ENCODE data around the gene FMO1.

The FMO1 gene

DNA sequence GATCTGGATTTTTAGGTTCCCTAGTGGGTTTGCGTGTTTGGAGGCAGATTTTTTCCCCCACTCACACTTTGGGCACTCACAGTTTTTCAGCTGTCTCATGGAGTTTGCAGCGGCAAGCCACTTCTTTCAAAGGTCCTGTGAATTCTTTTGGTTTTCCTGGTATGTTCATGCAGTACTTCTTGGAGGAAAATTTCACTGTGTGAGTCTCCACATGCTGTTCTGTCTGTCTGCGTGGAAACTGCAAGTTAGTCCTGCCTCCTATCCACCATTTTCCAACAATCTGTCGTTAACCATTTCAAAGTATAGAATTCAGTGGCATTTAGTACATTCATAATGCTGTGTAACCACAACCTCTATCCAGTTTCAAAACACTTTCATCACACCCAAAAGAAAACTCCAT, 793 bp upstream of the FMO1 start:
- H3K4me1 ChIP-seq (ENCODE audit: insufficient read depth, poor library complexity, severe bottlenecking), result no peaks in the 10 kb centered on the region
- H3K27ac ChIP-seq (ENCODE audit: poor library complexity, severe bottlenecking), result no peak overlapping the region
- H3K36me3 ChIP-seq (ENCODE audit: low read depth), result no peaks in the 10 kb centered on the region
- no peak overlapping the region for H3K4me3 ChIP-seq (ENCODE audit: severe bottlenecking)
- TF ChIP-seq, protein P1, sequence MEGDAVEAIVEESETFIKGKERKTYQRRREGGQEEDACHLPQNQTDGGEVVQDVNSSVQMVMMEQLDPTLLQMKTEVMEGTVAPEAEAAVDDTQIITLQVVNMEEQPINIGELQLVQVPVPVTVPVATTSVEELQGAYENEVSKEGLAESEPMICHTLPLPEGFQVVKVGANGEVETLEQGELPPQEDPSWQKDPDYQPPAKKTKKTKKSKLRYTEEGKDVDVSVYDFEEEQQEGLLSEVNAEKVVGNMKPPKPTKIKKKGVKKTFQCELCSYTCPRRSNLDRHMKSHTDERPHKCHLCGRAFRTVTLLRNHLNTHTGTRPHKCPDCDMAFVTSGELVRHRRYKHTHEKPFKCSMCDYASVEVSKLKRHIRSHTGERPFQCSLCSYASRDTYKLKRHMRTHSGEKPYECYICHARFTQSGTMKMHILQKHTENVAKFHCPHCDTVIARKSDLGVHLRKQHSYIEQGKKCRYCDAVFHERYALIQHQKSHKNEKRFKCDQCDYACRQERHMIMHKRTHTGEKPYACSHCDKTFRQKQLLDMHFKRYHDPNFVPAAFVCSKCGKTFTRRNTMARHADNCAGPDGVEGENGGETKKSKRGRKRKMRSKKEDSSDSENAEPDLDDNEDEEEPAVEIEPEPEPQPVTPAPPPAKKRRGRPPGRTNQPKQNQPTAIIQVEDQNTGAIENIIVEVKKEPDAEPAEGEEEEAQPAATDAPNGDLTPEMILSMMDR (IDR thresholded peaks at IDR 0.05; ENCODE audit: poor library complexity, severe bottlenecking), result no peak
- no peaks in the 10 kb centered on the region for H3K27me3 ChIP-seq (ENCODE audit: insufficient read depth, poor library complexity, severe bottlenecking)
- DNase-seq (ENCODE audit: low spot score) (no peak), ATAC-seq (ENCODE audit: low read depth) (no peak)
- no peaks in the 10 kb centered on the region for H3K9me3 ChIP-seq (ENCODE audit: severe bottlenecking)

DNA sequence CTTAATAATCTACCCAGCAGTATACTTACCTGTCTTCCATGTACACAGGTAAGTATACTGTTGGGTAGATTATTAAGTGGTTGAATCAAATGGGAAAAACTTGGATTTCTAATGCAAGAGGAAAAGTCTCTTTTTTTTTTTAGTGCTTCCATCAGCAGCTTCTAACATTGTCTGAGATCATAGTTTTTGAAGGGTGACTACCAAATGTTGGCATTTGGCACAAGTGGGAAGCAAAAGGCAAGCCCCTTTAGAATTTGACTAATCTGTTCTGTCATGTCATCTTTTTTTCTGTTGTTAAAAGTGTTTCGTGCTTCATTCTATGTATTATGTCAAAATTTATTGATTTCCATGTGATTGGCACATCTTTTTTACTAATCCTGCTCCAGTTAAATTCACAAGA, 547 bp downstream of the FMO1 start:
- DNase-seq (ENCODE audit: low spot score) (no peak), ATAC-seq (ENCODE audit: low read depth) (no peak)
- TF ChIP-seq, protein P1 (IDR thresholded peaks at IDR 0.05; ENCODE audit: poor library complexity, severe bottlenecking), result no peak
- Histone ChIP-seq H3K9me3 (ENCODE audit: severe bottlenecking) (no peaks in the 10 kb centered on the region), H3K4me1 (ENCODE audit: insufficient read depth, poor library complexity, severe bottlenecking) (no peaks in the 10 kb centered on the region), H3K27me3 (ENCODE audit: insufficient read depth, poor library complexity, severe bottlenecking) (no peaks in the 10 kb centered on the region), H3K36me3 (ENCODE audit: low read depth) (no peaks in the 10 kb centered on the region), H3K4me3 (ENCODE audit: severe bottlenecking) (no peak overlapping the region), H3K27ac (ENCODE audit: poor library complexity, severe bottlenecking) (no peak overlapping the region)

DNA sequence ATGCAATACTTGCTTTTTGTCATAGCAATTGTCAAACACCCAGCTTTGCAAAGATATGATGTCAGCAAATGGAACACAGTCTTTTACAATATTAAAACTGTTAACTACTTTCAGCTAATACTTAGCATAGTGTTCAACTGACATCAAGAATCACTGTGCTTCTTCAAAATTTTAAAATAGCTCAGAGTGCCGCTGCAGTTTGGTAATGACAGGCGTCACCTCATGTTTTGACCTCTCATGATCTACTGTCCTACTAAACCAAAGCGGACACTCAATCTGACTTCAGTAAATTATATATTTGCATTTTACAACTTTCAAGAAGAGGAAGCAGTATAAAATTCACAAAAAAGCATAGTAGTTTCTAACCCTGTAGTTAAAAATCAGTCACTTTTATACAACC, 2.0 kb downstream of the FMO1 start:
- Histone ChIP-seq H3K36me3 (ENCODE audit: low read depth) (no peaks in the 10 kb centered on the region), H3K4me3 (ENCODE audit: severe bottlenecking) (no peak overlapping the region), H3K4me1 (ENCODE audit: insufficient read depth, poor library complexity, severe bottlenecking) (no peaks in the 10 kb centered on the region), H3K27ac (ENCODE audit: poor library complexity, severe bottlenecking) (no peak overlapping the region), H3K27me3 (ENCODE audit: insufficient read depth, poor library complexity, severe bottlenecking) (no peaks in the 10 kb centered on the region), H3K9me3 (ENCODE audit: severe bottlenecking) (no peaks in the 10 kb centered on the region)
- no peak for DNase-seq (ENCODE audit: low spot score)
- TF ChIP-seq, protein P1 (IDR thresholded peaks at IDR 0.05; ENCODE audit: poor library complexity, severe bottlenecking), result no peak
- no peak for ATAC-seq (ENCODE audit: low read depth)

DNA sequence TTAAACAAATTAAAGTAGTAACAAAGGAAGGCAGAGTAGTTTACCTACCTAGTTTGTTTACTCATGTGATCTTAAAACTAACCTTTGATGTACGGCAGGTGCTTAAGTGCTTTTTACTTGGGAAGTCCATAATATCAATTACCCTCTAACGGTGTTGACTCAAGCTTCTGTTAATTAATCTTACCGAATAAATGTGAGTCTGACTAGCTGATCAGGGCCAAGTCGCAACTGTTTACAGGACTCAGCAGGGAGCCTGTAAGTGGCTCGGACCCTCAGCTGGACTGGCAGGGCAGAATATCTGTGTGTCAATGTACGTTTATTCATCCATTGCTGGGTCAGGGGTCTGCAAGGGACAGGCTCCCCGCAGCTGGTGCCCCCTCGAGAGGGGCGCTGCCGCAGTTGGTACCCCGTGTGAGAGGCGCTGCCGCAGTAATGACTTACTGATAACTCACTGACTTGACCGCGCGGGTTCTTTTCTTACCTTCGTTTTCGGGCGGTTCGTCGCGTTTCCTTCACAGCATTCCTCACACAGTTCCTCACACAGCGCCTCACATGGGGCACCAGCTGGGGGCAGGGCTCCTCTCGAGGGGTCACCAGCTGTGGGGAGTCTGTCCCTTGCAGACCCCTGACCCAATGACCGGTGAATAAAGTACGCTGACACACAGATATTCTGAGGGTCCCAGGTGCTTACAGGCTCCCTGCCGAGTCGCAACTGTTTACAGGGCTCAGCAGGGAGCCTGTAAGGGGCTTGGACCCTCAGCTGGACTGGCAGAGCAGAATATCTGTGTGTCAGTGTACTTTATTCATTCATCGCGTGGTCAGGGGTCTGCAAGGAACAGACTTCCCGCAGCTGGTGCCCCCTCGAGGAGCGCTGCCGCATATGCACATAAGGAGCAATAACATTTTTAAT, 3.0 kb downstream of the FMO1 start:
- H3K4me1 ChIP-seq (ENCODE audit: insufficient read depth, poor library complexity, severe bottlenecking), result no peaks in the 10 kb centered on the region
- H3K27ac ChIP-seq (ENCODE audit: poor library complexity, severe bottlenecking), result no peak overlapping the region
- peak; percentile 73 for ATAC-seq (ENCODE audit: low read depth)

More for the DNA sequence above, 3.0 kb downstream of the FMO1 start:
- Histone ChIP-seq H3K36me3 (ENCODE audit: low read depth) (no peaks in the 10 kb centered on the region), H3K9me3 (ENCODE audit: severe bottlenecking) (no peaks in the 10 kb centered on the region), H3K27me3 (ENCODE audit: insufficient read depth, poor library complexity, severe bottlenecking) (no peaks in the 10 kb centered on the region), H3K4me3 (ENCODE audit: severe bottlenecking) (peak overlapping the region; percentile 35)
- no peak for DNase-seq (ENCODE audit: low spot score)
- TF ChIP-seq, protein P1 (IDR thresholded peaks at IDR 0.05; ENCODE audit: poor library complexity, severe bottlenecking), result peak; percentile 61
